Measurements from ENCODE around the gene DNAAF5. TPM values are rescaled to one million over a fixed set of nuclear protein-coding genes. Genes with fewer than 3 reads are reported as not detected.

Gene DNAAF5
- 33.3 and 59.1 TPM in 2 replicates for total RNA-seq

DNA sequence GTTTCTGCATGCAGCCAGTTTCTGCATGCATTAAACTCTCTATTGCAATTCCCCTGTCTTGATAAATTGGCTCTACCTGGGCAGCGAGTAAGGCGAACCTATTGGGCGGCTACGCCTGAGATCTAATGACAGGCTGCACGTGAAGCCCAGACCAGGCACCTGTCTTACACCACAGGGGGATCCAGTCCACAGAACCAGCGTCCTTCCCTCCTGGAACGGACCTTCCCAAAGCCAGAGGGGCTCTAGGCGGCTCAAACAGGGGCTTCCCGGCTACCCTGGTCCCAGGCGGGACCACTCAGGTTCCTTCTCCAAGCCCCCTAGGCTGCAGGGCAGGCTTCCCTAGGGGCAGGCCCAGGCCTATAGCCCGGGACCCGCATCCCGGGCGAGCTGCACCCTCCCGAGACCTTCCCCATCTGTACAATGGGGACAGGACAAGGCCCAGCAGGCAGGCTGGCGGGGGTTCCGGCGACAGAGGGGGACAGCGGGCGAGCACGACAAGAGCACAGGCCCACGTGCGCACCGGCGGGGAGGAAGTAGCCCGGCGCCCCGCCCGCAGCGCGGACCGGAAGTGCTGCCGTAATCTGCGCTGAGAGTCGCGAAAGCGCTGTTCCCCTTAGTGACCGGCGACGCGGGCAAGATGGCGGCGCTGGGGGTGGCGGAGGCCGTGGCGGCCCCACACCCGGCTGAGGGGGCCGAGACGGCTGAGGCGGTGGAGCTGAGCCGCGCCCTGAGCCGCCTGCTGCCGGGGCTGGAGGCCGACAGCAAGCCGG, at the start of gene DNAAF5:
Gene DNAAF5, plus strand, starts transcription at position 616 of the 770 bp plus-strand sequence. Its CDS starts 22 bp downstream, at position 638.

DNA sequence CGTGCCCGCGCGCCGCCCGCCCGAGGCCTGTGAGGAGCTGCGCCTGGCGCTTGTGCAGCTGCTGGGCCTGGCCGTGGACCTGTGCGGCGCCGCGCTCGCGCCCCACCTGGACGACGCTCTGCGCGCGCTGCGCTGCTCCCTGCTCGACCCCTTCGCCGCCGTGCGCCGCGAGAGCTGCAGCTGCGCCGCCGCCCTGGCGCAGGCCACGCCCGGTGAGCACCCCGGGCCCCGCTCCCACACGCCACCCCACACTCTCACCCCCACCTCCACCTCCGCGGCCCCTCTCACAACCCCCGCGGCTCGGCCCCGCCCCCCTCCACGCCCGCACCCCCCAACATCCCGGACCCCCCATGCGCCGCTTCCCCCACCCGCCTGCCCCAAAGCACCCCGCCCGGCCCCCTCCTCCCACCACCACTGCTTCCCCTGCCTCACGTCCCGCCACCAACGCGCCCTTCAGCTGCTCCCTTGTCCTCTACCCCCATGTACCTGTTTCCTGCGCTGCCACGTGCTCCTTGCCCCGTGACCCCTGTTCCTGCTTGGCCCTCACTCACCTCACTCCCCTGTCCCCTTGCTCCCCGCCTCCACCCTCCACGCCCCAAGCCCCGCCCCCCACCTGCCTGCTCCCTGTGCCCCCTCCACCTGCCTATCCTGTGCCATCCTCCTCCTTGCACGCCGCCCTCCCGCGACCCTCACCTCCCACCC, 756 bp downstream of the DNAAF5 start, which contains the start of gene PRKAR1B:
Gene PRKAR1B, minus strand, starts transcription at position 178 of the 702 bp plus-strand sequence. CDS start 15,776 bp downstream, outside the sequence.

DNA sequence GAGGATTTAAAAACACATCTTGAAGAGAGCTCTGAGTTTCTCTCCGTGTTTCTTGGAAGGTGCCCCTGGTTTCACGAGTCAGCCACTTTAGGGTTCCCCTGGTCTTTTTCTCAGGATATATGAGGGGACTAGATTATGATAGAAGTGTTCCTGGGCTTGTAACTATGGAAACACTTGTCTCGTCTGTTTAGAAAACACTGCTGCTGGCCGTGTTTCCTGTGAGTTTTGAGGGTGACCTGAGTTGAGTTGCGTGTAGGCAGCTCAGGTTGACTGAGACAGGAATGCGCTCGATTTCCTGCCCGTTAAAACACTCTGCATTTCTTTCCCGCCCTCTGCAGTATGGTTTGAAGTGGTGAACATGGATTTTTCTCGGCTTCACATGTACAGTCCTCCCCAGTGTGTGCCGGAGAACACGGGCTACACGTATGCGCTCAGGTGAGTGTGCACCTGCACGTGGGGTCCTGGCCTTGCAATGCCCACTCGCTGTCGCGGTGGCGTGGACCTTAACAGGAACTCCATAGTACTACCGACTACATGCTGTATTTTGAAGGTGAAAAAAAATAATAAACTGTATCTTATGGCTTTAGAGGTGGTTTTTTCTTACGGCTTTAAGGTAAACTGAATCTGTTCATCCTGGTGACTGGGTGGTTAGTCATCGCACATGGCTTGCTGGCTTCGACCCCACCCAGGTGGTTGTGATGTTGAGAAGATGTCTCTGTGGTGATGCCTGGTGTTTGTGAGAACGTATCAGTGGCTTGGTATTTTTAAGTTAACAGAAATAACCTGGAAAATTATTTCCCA, 105.9 kb downstream of the DNAAF5 start, which contains the start of gene SUN1:
Gene SUN1, plus strand, starts transcription at position 310 of the 801 bp plus-strand sequence. Its CDS starts 49 bp downstream, at position 359.

Other genes starting within 250 kb of the DNAAF5 start
- 74.6 and 177 TPM in 2 replicates for gene PDGFA, start 206.9 kb upstream of the DNAAF5 start, total RNA-seq
- gene PRKAR1B, start 582 bp downstream of the DNAAF5 start, total RNA-seq: 14.2 and 35.5 TPM in 2 replicates
- 188 and 248 TPM in 2 replicates for gene SUN1, start 105.8 kb downstream of the DNAAF5 start, total RNA-seq
- gene GET4, start 149.9 kb downstream of the DNAAF5 start, total RNA-seq: 23.0 and 33.0 TPM in 2 replicates
- 3.1 and 13.1 TPM in 2 replicates for gene ADAP1, start 228.0 kb downstream of the DNAAF5 start, total RNA-seq
- gene COX19, start 248.8 kb downstream of the DNAAF5 start, total RNA-seq: 9.2 and 11.2 TPM in 2 replicates